GM08714 (cell line): ENCODE measurements around the gene LASP1NB.

Source experiments
- H3K4me3 ChIP-seq: fragments of 200-500 bp; sonication (Bioruptor generic); 2 replicates; pipeline ENCODE4 v1.5.1; 2014; ENCODE audit warnings: mild to moderate bottlenecking, low read length, inconsistent platforms
- ZNF274 ChIP-seq: IDR thresholded peaks from 2 replicates; pipeline ENCODE4 v1.6.1; 2012; ENCODE audit warnings: mild to moderate bottlenecking, low read depth, low read length

LASP1NB gene

DNA sequence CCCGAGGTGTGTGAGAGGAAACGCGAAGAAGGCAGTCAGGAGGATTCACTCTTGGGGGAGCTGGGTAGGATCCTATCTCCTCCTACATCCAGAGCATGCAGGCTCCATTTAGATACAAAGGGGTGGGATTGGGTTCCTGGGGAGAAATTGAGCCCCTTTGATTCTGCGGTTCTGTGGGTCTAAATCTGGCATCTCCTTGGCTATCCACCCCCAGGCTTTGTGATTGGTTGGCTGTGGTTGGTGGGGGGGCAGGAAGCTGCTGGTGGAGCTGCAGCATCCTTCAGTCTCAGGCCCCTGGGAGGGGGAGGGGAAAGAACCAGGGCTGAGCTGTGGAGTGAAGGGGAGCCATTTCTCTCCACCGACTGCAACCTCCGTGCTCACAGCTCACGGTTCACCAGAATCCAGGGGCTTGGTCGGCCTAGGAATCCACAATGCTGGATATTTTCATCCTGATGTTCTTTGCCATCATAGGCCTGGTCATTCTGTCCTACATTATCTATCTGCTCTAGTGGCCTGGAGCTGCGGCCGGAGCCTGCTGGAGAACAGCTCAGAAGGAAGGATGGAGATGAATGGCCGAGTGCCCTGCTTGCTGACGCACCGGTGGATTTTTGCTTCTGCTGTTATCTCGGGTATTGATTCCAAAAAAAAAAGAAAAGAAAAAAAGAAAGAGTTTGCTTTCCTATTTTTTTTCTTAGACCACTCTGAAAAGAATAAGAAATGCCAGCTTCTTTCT lies at the start of gene LASP1NB:
Gene LASP1NB, plus strand, starts transcription at position 352 of the 733 bp plus-strand sequence.
- H3K4me3 ChIP-seq = no peak within 1 kb of the TSS

DNA sequence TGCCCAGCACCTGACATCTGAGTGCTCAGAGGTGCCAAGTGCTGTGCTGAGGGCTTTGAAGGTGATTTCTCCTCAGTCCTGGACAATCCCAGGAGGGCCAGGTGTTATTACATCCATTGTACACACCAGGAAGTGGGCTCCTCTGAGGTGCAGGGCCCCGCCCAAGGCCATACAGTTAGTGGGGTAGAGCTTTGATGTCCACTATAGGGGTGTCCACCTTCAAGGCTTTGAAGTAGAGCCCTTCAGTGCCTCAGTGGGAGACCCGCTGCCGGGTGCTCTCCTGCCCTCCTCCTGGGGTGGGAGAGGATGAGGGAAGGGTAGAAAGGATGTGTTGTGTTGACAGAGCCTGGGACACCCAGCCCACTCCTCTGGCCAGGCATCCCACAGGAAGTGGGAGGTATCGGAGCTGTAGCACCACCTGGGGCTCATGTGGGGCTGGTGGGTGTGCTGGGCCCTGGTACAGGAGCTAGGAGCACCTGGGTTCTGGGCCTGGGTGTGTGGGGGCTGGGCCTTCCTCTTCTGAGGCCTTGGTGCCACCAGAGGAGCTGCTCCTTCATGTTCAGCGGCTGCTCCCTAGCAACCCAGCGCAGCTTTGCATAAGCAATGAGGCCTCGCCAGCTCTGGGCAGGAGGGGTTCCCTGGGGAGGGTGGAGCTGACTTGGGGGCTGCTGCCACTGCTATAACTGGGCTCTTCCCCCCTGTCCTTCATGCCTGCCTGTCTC lies 48.1 kb upstream of the LASP1NB start:
- no peak for TF ChIP-seq ZNF274
- no peak overlapping the region for H3K4me3 ChIP-seq

More for the DNA sequence above, at the start of gene LASP1NB:
- TF ChIP-seq ZNF274 = no peak

DNA sequence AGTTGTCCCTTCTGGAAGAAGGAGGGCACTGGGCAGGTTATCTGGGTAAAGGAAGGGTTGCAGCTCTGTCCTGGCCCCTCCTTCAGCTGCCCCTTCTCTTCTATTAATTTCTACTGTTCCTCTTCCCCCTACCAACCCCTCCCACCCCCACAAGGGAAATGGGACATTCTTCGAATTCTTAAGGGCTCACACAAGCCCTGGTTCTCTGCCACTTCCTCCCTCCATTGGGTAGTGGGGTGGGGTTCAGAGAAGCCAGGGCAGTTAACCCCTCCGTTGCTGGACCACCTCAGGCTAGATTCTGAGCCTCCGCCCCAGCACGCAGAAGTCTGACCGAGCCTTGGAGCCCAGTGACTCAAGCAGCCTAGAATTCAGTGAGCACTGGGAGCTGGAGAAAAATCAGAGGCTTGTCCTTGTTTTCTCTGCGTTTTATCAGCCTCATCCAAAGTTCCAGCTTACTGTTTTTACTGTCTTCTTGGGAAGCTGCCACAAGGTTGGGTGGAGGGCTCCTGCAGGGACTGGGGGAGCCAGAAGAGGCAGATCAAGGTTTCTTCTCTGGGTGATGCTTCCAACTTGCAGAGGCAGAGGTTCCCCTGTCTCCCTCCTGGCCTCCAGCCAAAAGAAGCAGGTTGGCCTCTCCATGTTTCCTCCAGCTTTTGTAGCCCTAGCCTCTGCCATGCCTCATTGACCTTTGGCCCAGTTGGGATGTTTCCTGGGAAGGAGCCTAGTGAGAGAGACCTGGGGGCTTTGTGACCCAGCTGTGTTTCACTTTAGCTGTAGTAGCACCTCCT lies 45.3 kb upstream of the LASP1NB start:
- H3K4me3 ChIP-seq = no peak overlapping the region
- no peak for TF ChIP-seq ZNF274

DNA sequence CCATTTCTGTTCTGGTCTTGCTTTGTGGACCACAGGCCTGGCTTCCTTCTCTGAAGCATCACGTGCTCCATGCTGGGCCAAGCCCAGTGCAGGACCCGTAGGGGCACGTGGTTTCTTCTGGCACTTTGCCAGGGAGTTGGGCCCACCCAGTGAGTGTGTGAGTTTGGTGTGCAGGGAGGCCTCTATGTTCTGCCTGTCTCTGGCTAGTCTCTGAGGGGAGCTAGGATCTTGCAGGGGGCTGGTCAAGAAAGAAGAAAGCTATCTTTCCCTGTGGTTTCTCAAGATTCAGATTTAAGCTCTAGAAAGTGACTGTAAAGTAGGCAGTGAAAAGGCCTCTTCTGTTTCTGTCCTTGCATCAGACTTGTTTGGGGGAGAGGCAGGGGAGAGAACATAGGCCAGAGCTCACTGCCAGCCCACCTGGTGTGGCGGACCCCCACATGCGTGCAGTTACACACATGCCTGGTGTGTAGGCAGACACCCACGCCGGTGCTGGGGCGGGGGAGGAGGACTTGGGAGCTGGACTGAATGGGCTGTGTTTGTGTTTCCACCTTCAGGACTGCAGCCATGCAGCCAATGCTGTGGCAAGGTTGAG lies 43.7 kb upstream of the LASP1NB start:
- TF ChIP-seq ZNF274 = no peak
- no peak overlapping the region for H3K4me3 ChIP-seq

DNA sequence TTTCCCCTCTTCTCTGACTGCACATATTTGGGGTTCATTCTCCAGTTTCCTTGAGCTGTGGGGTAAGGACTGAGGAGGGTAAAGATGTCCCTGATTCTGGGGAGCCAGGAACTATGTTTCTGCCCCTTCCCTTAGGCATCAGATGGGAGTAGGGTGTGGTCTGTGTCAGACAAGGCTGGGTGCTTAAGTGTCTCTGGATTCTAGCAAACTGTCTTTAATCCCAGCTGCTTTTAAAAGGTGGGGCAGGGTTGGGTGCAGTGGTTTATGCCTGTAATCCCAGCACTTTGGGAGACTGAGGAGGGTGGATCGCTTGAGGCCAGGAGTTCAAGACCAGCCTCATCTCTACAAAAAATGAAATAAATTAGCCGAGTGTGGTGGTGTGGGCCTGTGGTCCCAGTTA lies 42.5 kb upstream of the LASP1NB start:
- no peak for TF ChIP-seq ZNF274
- H3K4me3 ChIP-seq = no peak overlapping the region

DNA sequence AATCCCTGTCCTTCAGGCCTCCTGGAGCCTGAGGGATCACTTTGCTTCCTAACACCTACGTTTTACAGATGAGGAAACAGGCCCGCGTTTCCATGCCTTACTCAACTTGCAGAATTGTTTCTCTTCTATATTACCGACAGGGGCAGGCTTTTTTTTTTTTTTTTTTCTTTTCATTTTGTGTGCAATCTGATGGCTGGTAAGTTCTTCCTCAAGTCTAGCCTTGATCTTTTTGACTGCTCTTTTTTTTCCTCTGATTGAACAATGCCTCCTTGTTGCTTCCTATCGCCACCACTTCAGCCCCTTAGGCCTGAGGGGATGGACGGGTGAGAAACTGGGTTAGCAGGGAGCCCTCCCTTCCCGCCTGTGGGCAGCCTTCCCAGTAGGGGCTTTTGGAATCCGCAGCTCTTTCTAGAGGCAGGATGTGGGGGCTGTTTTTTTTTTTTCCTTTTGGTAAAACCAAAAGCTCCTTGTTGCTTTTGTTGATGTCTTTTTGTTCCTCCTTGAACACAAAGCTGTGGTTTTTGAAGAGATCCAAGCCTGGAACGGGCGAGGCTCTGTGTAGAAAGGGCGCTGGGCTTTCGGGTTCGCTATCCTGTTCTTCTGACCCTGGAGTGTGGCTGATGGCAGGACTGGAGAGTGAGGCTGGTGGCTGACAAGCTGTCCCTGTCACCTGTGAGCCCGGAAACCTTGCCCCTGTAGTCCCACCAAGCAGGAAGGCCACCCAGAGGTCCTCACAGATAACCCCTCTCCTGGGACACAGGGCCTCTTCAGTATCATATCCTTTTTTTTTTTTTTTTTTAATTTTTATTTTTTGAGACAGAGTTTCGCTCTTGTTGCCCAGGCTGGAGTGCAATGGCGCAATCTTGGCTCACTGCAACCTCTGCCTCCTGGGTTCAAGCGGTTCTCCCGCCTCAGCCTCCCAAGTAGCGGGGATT lies 41.6 kb upstream of the LASP1NB start:
- H3K4me3 ChIP-seq = no peak overlapping the region

DNA sequence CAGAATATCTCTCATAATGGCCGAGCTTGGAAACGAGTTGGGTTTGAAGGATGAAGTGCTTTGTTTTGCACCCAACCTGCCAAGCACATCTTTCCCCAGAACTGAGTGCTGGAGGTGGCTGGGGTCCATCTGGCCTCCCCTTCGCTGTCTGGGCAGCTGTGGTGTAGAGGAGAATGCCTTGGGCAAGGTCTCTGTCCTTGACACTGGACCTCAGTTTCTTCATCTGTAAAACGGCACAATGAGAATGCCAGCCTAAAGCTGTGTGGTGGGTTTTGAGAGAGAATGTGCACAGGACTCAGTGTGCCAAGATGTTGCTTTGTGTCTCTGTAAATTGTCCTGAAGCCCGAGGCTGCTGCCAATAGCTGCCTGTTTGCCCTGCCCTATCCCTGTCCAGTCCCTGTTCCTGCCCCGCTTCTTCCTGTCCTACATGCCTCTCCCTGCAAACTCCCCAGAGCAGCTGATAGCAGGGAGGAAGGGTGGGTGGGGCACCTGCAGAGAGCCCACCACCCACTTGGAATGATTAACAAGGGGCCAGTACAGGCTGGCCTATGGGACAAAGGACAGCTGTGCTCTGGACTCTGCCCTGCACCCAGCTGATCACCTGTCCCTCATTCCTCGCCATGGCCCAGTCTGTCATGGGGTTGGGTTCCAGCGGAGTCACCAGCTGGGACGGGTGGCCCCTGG lies 40.2 kb upstream of the LASP1NB start:
- TF ChIP-seq ZNF274 = no peak
- no peak overlapping the region for H3K4me3 ChIP-seq

More for the DNA sequence above, 41.6 kb upstream of the LASP1NB start:
- TF ChIP-seq ZNF274 = no peak

DNA sequence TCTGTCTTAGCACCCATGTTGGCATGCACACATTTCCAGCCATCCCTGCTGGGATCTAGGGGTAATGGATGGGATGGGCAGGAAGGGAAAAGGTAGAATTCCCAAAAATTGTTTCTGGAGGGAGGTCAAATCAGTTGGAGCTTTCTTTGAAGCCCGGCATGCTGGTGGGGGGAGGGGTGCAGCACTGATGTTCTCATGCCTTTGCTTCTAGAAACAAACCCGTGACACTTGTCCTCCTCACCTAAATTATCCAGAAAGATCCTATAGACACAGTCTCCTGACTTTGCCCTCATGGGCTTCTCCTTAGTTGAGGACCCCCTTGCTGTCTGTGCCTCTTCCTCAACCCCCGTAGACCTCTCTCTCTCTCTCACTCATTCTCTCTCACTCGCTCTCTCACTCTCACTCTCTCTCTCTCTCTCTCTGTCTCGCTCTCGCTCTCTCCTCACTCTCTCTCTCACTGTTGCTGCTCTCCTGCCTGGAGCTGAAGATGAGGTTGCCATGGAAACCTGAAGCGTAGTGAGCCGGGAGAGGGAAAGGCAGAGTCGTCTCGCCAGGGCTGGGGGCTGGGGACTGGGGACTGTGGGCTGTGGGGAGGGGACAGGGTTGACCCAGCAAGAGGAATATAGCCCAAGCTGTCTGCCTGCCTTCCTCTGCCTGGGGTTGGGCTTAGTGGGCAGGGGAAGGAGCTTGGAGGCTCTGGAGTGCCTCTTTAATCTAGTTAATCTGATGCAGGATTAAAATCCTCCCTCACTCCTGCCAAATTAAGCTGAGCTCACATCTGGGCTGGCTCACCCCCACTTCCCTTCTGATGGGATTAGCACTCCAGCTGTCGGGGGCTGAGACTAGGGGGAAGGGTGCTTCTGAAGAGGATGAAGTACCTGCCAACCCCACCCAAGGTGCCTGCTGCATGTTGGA lies 39.4 kb upstream of the LASP1NB start:
- H3K4me3 ChIP-seq = no peak overlapping the region
- TF ChIP-seq ZNF274 = no peak

DNA sequence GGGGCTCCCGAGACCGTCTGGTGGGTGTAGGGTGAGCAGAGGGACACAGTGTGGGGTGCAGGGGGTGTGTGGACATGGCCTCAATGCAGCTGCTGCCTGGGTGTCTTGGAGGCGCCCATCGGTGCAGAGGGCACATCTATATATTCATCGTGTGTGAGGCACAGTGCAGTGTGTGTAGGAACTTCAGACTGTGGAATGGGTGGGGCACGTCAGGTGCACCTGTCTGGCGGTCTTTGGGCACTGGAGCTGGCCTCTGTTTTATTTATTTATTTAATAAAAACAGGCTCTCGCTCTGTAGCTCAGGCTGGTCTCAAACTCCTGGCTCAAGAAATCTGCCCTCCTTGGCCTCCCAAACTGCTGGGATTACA lies 38.8 kb upstream of the LASP1NB start:
- H3K4me3 ChIP-seq = no peak overlapping the region
- TF ChIP-seq ZNF274 = no peak

DNA sequence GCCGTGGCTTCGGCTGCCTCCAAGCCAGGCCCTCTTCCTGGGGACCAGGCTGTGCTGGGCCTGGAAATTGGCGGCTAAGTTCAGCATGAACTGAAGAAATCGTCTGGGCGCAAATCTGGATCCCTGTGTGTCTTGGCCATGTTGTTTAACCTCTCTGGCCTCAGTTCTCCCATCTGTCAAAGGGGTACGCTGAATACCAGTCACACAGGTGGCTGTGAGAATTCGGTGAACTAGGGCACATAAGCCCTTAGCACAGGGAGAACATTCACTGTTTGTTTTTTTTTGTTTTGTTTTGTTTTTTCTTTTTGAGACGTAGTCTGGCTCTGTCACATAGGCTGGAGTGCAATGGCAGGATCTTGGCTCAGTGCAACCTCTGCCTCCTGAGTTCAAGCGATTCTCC lies 36.6 kb upstream of the LASP1NB start:
- H3K4me3 ChIP-seq = no peak overlapping the region
- TF ChIP-seq ZNF274 = no peak

DNA sequence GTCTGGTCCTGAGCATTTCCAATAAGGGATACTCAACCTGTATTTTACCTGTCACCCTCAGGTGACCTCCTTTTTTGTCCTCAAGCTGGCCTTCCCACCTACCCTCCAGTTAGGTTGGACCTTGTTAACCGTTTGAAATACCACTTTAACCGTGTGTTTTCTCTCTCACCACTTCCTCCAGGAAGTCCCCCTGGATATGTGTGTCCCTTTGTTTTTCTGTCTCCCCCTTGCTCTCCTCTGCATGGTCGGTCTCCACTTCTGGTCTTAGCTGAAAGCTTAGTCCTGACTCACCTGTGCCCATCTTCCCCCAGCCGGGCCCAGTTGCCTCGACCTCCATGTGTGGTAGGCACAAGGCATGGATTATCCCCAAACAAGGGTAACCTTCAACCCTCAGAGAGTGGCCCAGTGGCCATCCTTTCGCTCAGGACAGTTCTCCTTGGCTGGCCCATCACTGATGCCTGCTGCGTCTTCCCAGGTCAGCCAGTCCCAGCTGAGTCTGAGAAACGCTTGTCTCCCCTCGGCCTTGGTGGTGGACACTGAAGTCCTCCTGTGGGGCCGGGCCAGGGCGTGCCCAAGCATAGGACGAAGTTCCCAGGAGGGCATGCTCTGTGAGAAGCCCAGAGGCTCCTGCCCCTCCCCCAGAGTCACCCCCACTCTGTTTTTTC lies 35.5 kb upstream of the LASP1NB start:
- no peak for TF ChIP-seq ZNF274
- no peak overlapping the region for H3K4me3 ChIP-seq
